Kidney epithelial cell (primary cell): Measurements from ENCODE around the gene NPEPL1. TPM values are rescaled to one million over a fixed set of nuclear protein-coding genes. Genes with fewer than 3 reads are reported as not detected.

Experiments used
- DNase-seq: peaks from one replicate; pipeline ENCODE4 v3.0.0-alpha.2; 2010; ENCODE audit warnings: low read depth
- H3K27me3 ChIP-seq: 2 replicates; pipeline ENCODE4 v1.6.0; 2011; ENCODE audit warnings: low read length; ENCODE audit not compliant: control insufficient read depth, insufficient read depth
- H3K36me3 ChIP-seq: 2 replicates; pipeline ENCODE4 v1.5.1; 2011; ENCODE audit warnings: low read length; ENCODE audit not compliant: control insufficient read depth, insufficient read depth
- H3K4me3 ChIP-seq: 2 replicates; pipeline ENCODE4 v1.5.1; 2011; ENCODE audit warnings: low read depth, mild to moderate bottlenecking, control low read depth, low read length
- CTCF ChIP-seq: IDR thresholded peaks from 2 replicates; pipeline ENCODE4 v1.5.1; 2011; ENCODE audit warnings: mild to moderate bottlenecking, moderate library complexity, low read length, control low read depth, inconsistent platforms; ENCODE audit not compliant: insufficient read depth, poor library complexity, severe bottlenecking
- total RNA-seq: library from RNA; depleted of rRNA; stranded (reverse); fragments of >200 nt; gene quantifications from 2 replicates; pipeline ENCODE4 v1.2.3, GENCODE V29; 2015

The NPEPL1 gene
- total RNA-seq, 1 donor from 2014 or later, result 29.7 TPM

- no peaks in the 10 kb centered on the region for H3K27me3 ChIP-seq
- no peak overlapping the region for H3K4me3 ChIP-seq
- peaks cover 1% of the 10 kb centered on the region for H3K36me3 ChIP-seq
- no peak for DNase-seq
- TF ChIP-seq CTCF, result no peak
These were observed 624 bp upstream of the NPEPL1 start for GRCh38 chr20:58691773-58692578.

GRCh38 chr20:58693226-58694006 is 816 bp downstream of the NPEPL1 start:
- no peak for TF ChIP-seq CTCF
- Histone ChIP-seq H3K27me3 (no peaks in the 10 kb centered on the region), H3K36me3 (peaks cover 3% of the 10 kb centered on the region), H3K4me3 (peak overlapping the region; percentile 47)
- DNase-seq, result no peak

DNA sequence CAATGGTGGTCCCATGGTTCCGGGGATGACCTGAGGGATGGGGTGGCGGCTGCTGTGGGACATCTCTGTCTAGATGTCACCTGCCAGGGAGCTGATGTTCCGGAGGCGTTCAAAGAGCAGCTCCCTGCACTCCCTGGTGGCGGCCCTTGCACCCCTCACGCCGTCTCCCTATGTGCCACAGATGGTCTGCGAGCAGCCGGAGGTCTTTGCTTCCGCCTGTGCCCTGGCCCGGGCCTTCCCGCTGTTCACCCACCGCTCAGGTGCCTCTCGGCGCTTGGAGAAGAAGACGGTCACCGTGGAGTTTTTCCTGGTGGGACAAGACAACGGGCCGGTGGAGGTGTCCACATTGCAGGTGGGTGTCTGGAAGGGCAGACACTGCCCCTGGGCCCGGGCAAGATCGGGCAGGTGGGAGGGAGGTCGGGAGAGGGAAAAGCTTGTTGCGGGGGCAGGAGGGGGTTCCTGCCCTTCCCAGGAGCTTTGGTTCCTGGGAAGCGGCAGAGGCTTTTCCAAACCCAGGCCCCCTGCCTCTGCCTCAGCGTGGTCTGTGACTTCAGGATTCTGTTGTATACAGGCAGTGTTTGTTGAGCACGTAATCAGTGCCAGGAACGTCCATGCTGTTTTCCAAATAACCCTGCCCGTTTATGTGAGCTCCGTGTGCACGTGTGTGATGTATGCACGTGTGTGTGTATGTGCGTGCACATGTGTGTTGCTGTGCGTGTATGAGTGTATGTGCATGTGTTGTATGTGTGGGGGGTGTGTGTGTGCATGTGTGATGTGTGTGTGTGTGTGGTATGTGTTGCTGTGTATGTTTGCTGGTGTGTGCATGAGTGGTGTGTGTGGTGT is 1.9 kb downstream of the NPEPL1 start:
- Histone ChIP-seq H3K4me3 (no peak overlapping the region), H3K27me3 (no peaks in the 10 kb centered on the region), H3K36me3 (peaks cover 3% of the 10 kb centered on the region)
- DNase-seq, result no peak
- no peak for TF ChIP-seq CTCF

DNA sequence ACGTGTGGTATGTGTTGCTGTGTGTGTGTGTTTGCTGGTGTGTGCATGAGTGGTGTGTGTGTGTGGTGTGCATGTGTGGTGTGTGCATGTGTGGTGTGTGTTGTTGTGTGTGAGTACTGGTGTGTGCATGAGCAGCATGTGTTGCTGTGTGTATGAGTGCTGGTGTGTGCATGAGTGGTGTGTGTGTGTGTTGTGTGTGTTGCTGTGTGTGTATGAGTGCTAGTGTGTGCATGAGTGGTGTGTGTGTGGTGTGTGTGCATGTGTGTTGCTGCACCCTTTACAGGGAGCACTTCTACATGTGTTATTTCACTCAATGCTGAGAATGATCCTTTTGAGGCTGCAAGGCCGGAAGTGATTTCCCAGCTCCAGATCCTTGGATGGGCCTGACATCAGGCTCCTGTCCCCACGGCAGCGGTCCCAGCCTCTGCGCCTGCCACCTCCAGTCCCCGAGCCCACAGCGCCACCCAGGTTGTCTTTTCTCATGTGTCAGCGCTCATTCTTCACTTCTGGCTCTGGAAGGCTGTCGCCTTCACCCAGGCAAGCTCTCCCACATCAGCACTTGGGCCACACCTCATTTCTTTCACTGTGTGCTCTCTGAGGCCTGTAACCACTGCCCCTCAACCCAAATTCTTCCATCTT is 2.6 kb downstream of the NPEPL1 start:
- no peak overlapping the region for H3K4me3 ChIP-seq
- DNase-seq, result no peak
- no peaks in the 10 kb centered on the region for H3K27me3 ChIP-seq
- no peak for TF ChIP-seq CTCF
- H3K36me3 ChIP-seq, result peaks cover 3% of the 10 kb centered on the region

DNA sequence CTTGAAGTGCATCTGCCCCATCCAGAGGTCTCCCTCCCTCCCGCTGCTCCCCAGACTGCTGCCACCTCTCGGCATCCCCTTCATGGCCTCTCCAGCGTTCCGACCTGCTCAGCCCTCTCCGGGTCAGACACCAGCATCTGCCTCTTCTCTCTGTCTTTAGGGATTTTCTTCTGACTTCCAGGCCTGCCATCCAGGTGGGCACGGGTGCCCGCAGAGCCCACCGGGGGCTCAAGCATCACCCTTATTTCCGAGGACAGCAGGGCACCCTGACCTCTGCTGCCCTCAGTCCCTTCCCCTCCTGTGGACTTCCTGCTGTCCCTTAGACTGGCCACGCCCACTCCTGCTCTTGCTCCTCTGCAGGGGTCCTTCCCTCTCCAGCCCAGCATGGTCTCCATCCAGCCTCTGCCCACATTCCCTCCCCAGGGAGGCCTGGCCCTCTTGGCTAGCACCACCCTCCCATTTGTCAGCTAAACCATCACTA is 3.3 kb downstream of the NPEPL1 start:
- no peak for TF ChIP-seq CTCF
- H3K27me3 ChIP-seq, result no peaks in the 10 kb centered on the region
- no peak for DNase-seq
- H3K36me3 ChIP-seq, result peaks cover 3% of the 10 kb centered on the region
- H3K4me3 ChIP-seq, result no peak overlapping the region
